22Rv1 (cell line): ENCODE data around the gene ZNF135.

Source experiments
- CTCF ChIP-seq: fragments of 450-650 bp; IDR thresholded peaks from 2 replicates; pipeline ENCODE4 v1.5.1; 2017; ENCODE audit warnings: mild to moderate bottlenecking
- ZFX ChIP-seq: fragments of 450-650 bp; IDR thresholded peaks from 2 replicates; pipeline ENCODE4 v1.6.1; 2017; ENCODE audit warnings: antibody characterized with exemption, borderline replicate concordance

GRCh38 chr19:58009666-58010301 is 49.3 kb upstream of the ZNF135 start:
- TF ChIP-seq CTCF (no peak), ZFX (no peak)
